Measurements from ENCODE around the gene EHD4.

DNA sequence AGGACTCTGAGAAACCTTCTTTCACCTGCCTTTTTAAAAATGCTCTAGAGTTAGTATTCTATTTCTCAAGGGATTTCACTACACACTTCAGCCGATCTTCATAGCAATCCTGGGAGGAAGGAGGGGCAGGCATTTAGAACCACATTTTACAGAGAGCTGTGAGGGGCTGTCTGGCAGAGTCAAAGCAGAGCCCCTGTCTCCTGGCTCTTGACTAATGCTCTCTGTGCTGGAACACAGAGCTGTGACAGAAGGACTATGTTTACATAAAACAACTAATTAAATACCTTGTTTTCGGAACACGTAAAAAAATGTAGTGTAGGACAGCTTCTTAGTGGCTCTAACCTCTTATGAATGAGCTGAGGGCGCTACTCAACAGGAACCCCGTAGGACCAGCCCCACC, 70.9 kb downstream of the EHD4 start:
- TF ChIP-seq, protein P1, sequence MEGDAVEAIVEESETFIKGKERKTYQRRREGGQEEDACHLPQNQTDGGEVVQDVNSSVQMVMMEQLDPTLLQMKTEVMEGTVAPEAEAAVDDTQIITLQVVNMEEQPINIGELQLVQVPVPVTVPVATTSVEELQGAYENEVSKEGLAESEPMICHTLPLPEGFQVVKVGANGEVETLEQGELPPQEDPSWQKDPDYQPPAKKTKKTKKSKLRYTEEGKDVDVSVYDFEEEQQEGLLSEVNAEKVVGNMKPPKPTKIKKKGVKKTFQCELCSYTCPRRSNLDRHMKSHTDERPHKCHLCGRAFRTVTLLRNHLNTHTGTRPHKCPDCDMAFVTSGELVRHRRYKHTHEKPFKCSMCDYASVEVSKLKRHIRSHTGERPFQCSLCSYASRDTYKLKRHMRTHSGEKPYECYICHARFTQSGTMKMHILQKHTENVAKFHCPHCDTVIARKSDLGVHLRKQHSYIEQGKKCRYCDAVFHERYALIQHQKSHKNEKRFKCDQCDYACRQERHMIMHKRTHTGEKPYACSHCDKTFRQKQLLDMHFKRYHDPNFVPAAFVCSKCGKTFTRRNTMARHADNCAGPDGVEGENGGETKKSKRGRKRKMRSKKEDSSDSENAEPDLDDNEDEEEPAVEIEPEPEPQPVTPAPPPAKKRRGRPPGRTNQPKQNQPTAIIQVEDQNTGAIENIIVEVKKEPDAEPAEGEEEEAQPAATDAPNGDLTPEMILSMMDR (IDR thresholded peaks at IDR 0.05), result no peak
- TF ChIP-seq POLR2A (IDR thresholded peaks at IDR 0.05), result no peak

Data from gastroesophageal sphincter (tissue), 3 donors.